Fibroblast of villous mesenchyme (primary cell): ENCODE data around the gene AFF1. TPM values are rescaled to one million over a fixed set of nuclear protein-coding genes. Genes with fewer than 3 reads are reported as not detected.
A peak's percentile ranks its signal among the peaks of the same experiment; 100 is the strongest.
"Not testable (repeated sequence)": the region's sequence is repeated elsewhere in the genome, so short reads cannot be mapped to it uniquely, and the experiment has no call there.

Experiments
- DNase-seq: peaks from one replicate; pipeline ENCODE4 v3.0.0-alpha.2; 2010; ENCODE audit warnings: low read depth
- H3K4me3 ChIP-seq: 2 replicates; pipeline ENCODE4 v1.5.1; 2011; ENCODE audit warnings: low read depth, mild to moderate bottlenecking, low read length
- CTCF ChIP-seq: IDR thresholded peaks from 2 replicates; pipeline ENCODE4 v1.5.1; 2012; ENCODE audit warnings: low read depth, mild to moderate bottlenecking, low read length; ENCODE audit not compliant: insufficient read depth
- total RNA-seq: library from RNA; depleted of rRNA; stranded (reverse); fragments of >200 nt; gene quantifications from 2 replicates; pipeline ENCODE4 v1.2.3, GENCODE V29; 2012

The AFF1 gene
- total RNA-seq, 1 donor = 34.1 TPM

DNA sequence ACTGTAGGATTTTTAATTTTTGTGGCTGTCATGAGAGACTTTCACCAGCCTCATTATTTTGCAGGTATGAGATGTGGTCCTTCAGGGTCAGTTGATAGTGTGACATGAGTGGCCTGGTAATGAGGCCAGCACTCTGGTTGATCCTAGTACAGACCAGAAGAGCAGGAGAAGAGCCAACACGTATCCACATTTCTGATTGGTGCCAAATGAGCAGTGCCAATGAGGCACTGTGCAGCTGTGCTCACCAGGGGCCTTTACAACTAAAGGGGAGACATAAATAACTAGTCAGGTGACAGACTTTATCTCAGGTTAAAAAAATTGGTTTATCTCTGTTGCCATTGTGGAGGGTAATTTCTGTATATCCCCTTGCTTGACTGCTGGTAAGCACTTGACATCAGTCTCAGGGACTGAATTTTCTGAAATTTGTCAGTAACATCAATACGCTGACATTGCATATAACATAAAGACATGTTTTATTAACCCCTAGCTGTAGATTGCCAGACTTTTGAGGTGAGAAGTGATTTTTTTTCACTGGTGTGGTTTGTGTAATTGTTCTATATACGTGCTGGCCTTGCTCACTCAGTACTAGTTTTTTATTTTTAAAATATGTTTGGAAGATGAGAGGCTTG is 101.2 kb downstream of the AFF1 start:
- DNase-seq = no peak
- TF ChIP-seq CTCF = no peak
- H3K4me3 ChIP-seq = no peak overlapping the region

DNA sequence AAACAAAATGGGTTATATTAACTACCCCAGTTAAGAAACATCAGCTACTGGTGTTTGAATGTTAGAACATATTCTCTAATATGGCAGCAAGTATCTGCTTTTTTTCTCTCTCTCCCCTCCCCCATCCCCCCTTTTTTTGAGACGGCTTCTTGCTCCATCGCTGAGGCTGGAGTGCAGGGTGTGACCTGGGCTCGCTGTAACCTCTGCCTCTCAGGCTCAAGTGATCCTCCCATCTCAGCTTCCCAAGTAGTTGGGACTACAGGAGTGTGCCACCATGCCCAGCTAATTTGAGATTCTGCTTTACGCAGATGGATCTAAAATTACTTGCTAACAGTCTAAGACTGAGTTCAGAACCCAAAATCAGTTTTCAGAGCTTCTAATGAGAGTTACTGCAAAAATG is 101.9 kb downstream of the AFF1 start:
- DNase-seq = no peak
- TF ChIP-seq CTCF = no peak
- no peak overlapping the region for H3K4me3 ChIP-seq

DNA sequence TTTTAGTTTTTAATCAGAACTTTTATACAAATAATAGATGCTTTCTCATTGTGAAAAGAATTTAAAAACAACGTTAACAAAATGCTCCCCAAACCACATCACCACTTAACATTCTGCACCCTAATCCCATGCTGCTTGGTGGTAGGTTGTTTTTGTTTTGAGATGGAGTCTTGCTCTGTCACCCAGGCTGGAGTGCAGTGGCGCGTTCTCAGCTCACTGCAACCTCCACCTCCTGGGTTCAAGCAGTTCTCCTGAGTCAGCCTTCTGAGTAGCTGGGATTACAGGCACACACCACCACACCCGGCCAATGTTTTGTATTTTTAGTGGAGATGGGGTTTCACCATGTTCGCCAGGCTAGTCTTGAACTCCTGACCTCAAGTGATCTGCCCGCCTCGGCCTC is 102.4 kb downstream of the AFF1 start:
- not testable (repeated sequence) for H3K4me3 ChIP-seq, DNase-seq

- no peak for TF ChIP-seq CTCF
- no peak for DNase-seq
- no peak overlapping the region for H3K4me3 ChIP-seq
Measured at GRCh38 chr4:87037671-87038334, 103.0 kb downstream of the AFF1 start.

GRCh38 chr4:87038837-87039615 is 104.2 kb downstream of the AFF1 start:
- DNase-seq = peak; percentile 85
- TF ChIP-seq CTCF = no peak
- H3K4me3 ChIP-seq = no peak overlapping the region

GRCh38 chr4:87041141-87041540 is 106.3 kb downstream of the AFF1 start:
- no peak for DNase-seq
- no peak overlapping the region for H3K4me3 ChIP-seq
- no peak for TF ChIP-seq CTCF

GRCh38 chr4:87042221-87042620 is 107.4 kb downstream of the AFF1 start:
- no peak overlapping the region for H3K4me3 ChIP-seq
- DNase-seq = no peak
- TF ChIP-seq CTCF = no peak
